ENCODE results near the gene BLOC1S3.

- TF ChIP-seq CTCF (IDR thresholded peaks at IDR 0.05; ENCODE audit: low read depth, low read length, poor library complexity, severe bottlenecking): no peak
- no peak for TF ChIP-seq EZH2phosphoT487 (IDR thresholded peaks at IDR 0.05; ENCODE audit: borderline replicate concordance, low read length)
Observed at GRCh38 chr19:45146741-45147205, 31.8 kb upstream of the BLOC1S3 start.

Measured in DOHH2 (cell line).